Activated T-cell treated with anti-CD3 and anti-CD28 coated beads for 24 hours (primary cell): ENCODE measurements around the gene TLR4.

Source experiments
- DNase-seq: peaks from one replicate; pipeline ENCODE4 v3.0.0-alpha.2; 2020; ENCODE audit warnings: low read depth

Gene TLR4

GRCh38 chr9:117704024-117704575 is at the start of gene TLR4:
Gene TLR4, plus strand, starts transcription at chr9:117704403. Its CDS starts 70 bp downstream, at chr9:117704473.
- no peak for DNase-seq

- no peak for DNase-seq
Measured at GRCh38 chr9:117656002-117656401, 48.2 kb upstream of the TLR4 start.

- no peak for DNase-seq
Measured at GRCh38 chr9:117662651-117663050, 41.6 kb upstream of the TLR4 start.

- DNase-seq = no peak
Measured at GRCh38 chr9:117664419-117664818, 39.8 kb upstream of the TLR4 start.

- DNase-seq = no peak
Measured at GRCh38 chr9:117665601-117666385, 38.4 kb upstream of the TLR4 start.

- no peak for DNase-seq
Measured at GRCh38 chr9:117671468-117671867, 32.7 kb upstream of the TLR4 start.

- no peak for DNase-seq
Measured at GRCh38 chr9:117672369-117672768, 31.8 kb upstream of the TLR4 start.

GRCh38 chr9:117677572-117677971 is 26.6 kb upstream of the TLR4 start:
- no peak for DNase-seq

GRCh38 chr9:117678871-117679270 is 25.3 kb upstream of the TLR4 start:
- no peak for DNase-seq

- no peak for DNase-seq
Measured at GRCh38 chr9:117679416-117679815, 24.8 kb upstream of the TLR4 start.

- DNase-seq = no peak
Measured at GRCh38 chr9:117681888-117682287, 22.3 kb upstream of the TLR4 start.

GRCh38 chr9:117682955-117683710 is 21.1 kb upstream of the TLR4 start:
- no peak for DNase-seq

GRCh38 chr9:117687532-117687931 is 16.7 kb upstream of the TLR4 start:
- DNase-seq = no peak

GRCh38 chr9:117691367-117691766 is 12.8 kb upstream of the TLR4 start:
- no peak for DNase-seq

GRCh38 chr9:117696154-117696553 is 8.0 kb upstream of the TLR4 start:
- DNase-seq = no peak

- DNase-seq = no peak
Measured at GRCh38 chr9:117697046-117697445, 7.2 kb upstream of the TLR4 start.

GRCh38 chr9:117703537-117703936 is 666 bp upstream of the TLR4 start:
- DNase-seq = no peak

GRCh38 chr9:117704597-117704996 is 394 bp downstream of the TLR4 start:
- DNase-seq = no peak

GRCh38 chr9:117705386-117705785 is 1.2 kb downstream of the TLR4 start:
- DNase-seq = no peak

- DNase-seq = no peak
Measured at GRCh38 chr9:117706421-117707116, 2.4 kb downstream of the TLR4 start.

GRCh38 chr9:117707561-117707960 is 3.4 kb downstream of the TLR4 start:
- DNase-seq = no peak

GRCh38 chr9:117709936-117710335 is 5.7 kb downstream of the TLR4 start:
- DNase-seq = no peak

- DNase-seq = no peak
Measured at GRCh38 chr9:117714282-117714681, 10.1 kb downstream of the TLR4 start.
